ENCODE results near the gene FAM53A. TPM values are rescaled to one million over a fixed set of nuclear protein-coding genes. Genes with fewer than 3 reads are reported as not detected.

Gene FAM53A
- polyA plus RNA-seq, 2 of the 4 experiments (the other 2 are of a cell fraction) = 0.87 to 1.2 TPM

DNA sequence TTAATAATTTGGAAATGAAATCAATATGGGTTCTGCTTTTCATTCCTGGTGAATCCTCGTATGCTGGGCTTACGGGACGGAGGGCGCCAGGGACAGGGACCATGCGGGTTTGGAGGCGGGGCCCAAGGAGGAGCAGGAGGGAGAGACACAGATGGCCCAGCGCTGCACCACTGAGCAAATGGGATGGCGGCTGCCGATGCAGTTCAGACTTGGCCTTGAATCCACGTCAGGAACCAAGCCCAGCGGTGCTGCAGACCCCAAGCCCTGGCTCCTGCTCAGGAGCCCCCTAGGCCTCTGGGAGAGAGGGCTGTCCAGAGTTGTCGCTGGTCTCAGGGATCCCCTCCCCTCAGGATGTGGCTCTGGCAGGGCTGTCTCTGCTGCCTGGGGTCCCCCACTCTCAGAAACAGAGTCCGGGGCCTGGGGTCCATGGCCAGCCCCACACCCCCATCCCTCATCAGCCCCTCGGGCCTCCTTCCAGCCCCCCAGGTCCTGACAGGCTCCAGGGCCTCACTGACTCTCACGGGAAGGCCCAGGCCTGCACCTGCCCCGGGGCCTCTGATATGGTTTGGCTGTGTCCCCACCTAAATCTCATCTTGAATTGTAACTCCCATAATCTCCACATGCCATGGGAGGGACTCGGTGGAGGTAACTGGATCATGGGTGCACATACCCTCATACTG lies 75.2 kb downstream of the FAM53A start:
- POLR2A ChIA-PET = no interaction called here
- no peak overlapping the region for H3K4me2 ChIP-seq
- TF ChIP-seq FOSB (CRISPR knock-in tag; IDR thresholded peaks at IDR 0.05) (no peak), KDM1A (IDR thresholded peaks at IDR 0.05; ENCODE audit: low read depth) (no peak), EHMT2 (IDR thresholded peaks at IDR 0.05; ENCODE audit: low read depth) (no peak), FOSL2 (IDR thresholded peaks at IDR 0.05) (no peak), FOSL2 (CRISPR knock-in tag; IDR thresholded peaks at IDR 0.05) (no peak), ZC3H11A (IDR thresholded peaks at IDR 0.05) (no peak), TP53 (CRISPR knock-in tag; IDR thresholded peaks at IDR 0.05) (no peak), MAFK (IDR thresholded peaks at IDR 0.05; ENCODE audit: partially characterized antibody) (no peak), SREBF2 (IDR thresholded peaks at IDR 0.05) (no peak), ESRRA (IDR thresholded peaks at IDR 0.05; ENCODE audit: borderline replicate concordance, low read length) (no peak)
- TF ChIP-seq, protein P1, sequence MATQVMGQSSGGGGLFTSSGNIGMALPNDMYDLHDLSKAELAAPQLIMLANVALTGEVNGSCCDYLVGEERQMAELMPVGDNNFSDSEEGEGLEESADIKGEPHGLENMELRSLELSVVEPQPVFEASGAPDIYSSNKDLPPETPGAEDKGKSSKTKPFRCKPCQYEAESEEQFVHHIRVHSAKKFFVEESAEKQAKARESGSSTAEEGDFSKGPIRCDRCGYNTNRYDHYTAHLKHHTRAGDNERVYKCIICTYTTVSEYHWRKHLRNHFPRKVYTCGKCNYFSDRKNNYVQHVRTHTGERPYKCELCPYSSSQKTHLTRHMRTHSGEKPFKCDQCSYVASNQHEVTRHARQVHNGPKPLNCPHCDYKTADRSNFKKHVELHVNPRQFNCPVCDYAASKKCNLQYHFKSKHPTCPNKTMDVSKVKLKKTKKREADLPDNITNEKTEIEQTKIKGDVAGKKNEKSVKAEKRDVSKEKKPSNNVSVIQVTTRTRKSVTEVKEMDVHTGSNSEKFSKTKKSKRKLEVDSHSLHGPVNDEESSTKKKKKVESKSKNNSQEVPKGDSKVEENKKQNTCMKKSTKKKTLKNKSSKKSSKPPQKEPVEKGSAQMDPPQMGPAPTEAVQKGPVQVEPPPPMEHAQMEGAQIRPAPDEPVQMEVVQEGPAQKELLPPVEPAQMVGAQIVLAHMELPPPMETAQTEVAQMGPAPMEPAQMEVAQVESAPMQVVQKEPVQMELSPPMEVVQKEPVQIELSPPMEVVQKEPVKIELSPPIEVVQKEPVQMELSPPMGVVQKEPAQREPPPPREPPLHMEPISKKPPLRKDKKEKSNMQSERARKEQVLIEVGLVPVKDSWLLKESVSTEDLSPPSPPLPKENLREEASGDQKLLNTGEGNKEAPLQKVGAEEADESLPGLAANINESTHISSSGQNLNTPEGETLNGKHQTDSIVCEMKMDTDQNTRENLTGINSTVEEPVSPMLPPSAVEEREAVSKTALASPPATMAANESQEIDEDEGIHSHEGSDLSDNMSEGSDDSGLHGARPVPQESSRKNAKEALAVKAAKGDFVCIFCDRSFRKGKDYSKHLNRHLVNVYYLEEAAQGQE (IDR thresholded peaks at IDR 0.05) = no peak
- TF ChIP-seq, protein P2, sequence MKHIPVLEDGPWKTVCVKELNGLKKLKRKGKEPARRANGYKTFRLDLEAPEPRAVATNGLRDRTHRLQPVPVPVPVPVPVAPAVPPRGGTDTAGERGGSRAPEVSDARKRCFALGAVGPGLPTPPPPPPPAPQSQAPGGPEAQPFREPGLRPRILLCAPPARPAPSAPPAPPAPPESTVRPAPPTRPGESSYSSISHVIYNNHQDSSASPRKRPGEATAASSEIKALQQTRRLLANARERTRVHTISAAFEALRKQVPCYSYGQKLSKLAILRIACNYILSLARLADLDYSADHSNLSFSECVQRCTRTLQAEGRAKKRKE (CRISPR knock-in tag; IDR thresholded peaks at IDR 0.05; ENCODE audit: low read depth) = no peak
- H3K4me1 ChIP-seq = peaks cover 4% of the 10 kb centered on the region; the same call in 1 of the 3 replicates
- DNase-seq (ENCODE audit: low read depth in 1 of 2, low spot score in 1 of 2) (no peak), ATAC-seq (no peak), FAIRE-seq (no peak)
- WGBS (ENCODE audit: missing lambda C conversion rate) = 84% methylated on average over 7 of the region's 17 CpGs
- CTCF ChIA-PET = interaction anchor here (1.0 kb wide), 2 partner anchors 20 to 60 kb away, joined by 3 read pairs; no protein-coding TSS in a partner anchor
- no peaks in the 10 kb centered on the region for H3K9me3 ChIP-seq
- no peak overlapping the region for H3K4me3 ChIP-seq
- H3K27ac ChIP-seq = no peak overlapping the region

DNA sequence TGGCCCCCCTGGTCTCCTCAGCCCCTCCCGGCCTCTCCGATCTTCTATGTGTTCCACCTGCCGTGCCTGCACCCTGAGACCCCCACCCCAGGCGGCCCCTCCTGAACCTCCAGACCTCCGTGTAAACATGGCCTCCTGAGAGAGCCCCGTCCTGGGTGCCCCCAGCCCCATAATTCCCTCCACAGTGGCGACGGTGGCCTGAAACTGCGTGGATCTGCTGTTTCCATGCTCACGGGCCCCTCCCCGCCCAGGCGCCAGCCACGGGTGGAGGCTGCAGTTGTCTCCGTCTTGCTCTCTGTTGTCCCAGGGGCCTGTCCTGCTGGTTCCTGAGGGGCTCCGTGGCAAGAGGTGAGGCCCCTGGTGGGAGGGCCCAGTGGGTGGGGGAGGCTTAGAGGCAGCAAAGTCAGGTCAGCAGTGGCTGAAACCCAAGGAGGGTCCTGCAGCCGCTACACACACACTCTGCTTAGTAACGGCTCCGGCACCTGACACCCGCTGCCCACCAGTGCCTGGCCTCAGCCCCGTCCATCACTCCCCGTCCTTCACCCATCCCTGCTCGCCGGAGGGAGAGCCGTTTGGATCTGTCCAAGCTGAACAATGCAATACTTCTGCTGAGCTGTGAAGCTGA lies 75.8 kb downstream of the FAM53A start:
- FAIRE-seq = no peak
- POLR2A ChIA-PET = no interaction called here
- no peak for TF ChIP-seq POLR2A (IDR thresholded peaks at IDR 0.05; ENCODE audit: low read length)
- no peak for TF ChIP-seq POLR2AphosphoS2 (conservative IDR thresholded peaks at IDR 0.05; ENCODE audit: low read length)
- TF ChIP-seq, protein P3, sequence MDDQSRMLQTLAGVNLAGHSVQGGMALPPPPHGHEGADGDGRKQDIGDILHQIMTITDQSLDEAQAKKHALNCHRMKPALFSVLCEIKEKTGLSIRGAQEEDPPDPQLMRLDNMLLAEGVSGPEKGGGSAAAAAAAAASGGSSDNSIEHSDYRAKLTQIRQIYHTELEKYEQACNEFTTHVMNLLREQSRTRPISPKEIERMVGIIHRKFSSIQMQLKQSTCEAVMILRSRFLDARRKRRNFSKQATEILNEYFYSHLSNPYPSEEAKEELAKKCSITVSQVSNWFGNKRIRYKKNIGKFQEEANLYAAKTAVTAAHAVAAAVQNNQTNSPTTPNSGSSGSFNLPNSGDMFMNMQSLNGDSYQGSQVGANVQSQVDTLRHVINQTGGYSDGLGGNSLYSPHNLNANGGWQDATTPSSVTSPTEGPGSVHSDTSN (IDR thresholded peaks at IDR 0.05) = no peak
- no peak for TF ChIP-seq SREBF2 (IDR thresholded peaks at IDR 0.05)
- no peak for TF ChIP-seq NR3C1 (IDR thresholded peaks at IDR 0.05)
- TF ChIP-seq, protein P4, sequence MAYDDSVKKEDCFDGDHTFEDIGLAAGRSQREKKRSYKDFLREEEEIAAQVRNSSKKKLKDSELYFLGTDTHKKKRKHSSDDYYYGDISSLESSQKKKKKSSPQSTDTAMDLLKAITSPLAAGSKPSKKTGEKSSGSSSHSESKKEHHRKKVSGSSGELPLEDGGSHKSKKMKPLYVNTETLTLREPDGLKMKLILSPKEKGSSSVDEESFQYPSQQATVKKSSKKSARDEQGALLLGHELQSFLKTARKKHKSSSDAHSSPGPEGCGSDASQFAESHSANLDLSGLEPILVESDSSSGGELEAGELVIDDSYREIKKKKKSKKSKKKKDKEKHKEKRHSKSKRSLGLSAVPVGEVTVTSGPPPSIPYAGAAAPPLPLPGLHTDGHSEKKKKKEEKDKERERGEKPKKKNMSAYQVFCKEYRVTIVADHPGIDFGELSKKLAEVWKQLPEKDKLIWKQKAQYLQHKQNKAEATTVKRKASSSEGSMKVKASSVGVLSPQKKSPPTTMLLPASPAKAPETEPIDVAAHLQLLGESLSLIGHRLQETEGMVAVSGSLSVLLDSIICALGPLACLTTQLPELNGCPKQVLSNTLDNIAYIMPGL (CRISPR knock-in tag; IDR thresholded peaks at IDR 0.05; ENCODE audit: borderline replicate concordance) = no peak
- TF ChIP-seq HOXA7 (CRISPR knock-in tag; IDR thresholded peaks at IDR 0.05) = no peak
- TF ChIP-seq FOSB (CRISPR knock-in tag; IDR thresholded peaks at IDR 0.05) = no peak
- TF ChIP-seq FOSL2 (IDR thresholded peaks at IDR 0.05) = no peak
- TF ChIP-seq FOSL2 (CRISPR knock-in tag; IDR thresholded peaks at IDR 0.05) = no peak
- TF ChIP-seq RCOR1 (IDR thresholded peaks at IDR 0.05; ENCODE audit: low read depth, low read length) = no peak
- TF ChIP-seq NFE2L2 (conservative IDR thresholded peaks at IDR 0.05; ENCODE audit: low read length) = no peak
- no peak for TF ChIP-seq JUN (IDR thresholded peaks at IDR 0.05)
- TF ChIP-seq, protein P5, sequence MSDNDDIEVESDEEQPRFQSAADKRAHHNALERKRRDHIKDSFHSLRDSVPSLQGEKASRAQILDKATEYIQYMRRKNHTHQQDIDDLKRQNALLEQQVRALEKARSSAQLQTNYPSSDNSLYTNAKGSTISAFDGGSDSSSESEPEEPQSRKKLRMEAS (IDR thresholded peaks at IDR 0.05) = no peak
- TF ChIP-seq HDAC2 (IDR thresholded peaks at IDR 0.05) = no peak
- TF ChIP-seq, protein P6, sequence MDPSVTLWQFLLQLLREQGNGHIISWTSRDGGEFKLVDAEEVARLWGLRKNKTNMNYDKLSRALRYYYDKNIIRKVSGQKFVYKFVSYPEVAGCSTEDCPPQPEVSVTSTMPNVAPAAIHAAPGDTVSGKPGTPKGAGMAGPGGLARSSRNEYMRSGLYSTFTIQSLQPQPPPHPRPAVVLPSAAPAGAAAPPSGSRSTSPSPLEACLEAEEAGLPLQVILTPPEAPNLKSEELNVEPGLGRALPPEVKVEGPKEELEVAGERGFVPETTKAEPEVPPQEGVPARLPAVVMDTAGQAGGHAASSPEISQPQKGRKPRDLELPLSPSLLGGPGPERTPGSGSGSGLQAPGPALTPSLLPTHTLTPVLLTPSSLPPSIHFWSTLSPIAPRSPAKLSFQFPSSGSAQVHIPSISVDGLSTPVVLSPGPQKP (IDR thresholded peaks at IDR 0.05; ENCODE audit: low read depth, low read length) = no peak
- no peak for TF ChIP-seq CBX8 (IDR thresholded peaks at IDR 0.05)
- no peak for TF ChIP-seq KDM1A (IDR thresholded peaks at IDR 0.05; ENCODE audit: low read depth)
- TF ChIP-seq ZFP36 (IDR thresholded peaks at IDR 0.05; ENCODE audit: borderline replicate concordance, partially characterized antibody) = no peak
- no peak for TF ChIP-seq TFCP2L1 (CRISPR knock-in tag; IDR thresholded peaks at IDR 0.05)

More for the DNA sequence above, 75.8 kb downstream of the FAM53A start:
- Histone ChIP-seq H3K4me3 (no peak overlapping the region), H3K9me3 (no peaks in the 10 kb centered on the region), H3K4me1 (peaks cover 10% of the 10 kb centered on the region; the same call in 1 of the 3 replicates), H3K4me2 (no peak overlapping the region), H3K27ac (no peak overlapping the region)
- 84% methylated on average over 10 of the region's 24 CpGs for WGBS (ENCODE audit: missing lambda C conversion rate)
- CTCF ChIA-PET = no interaction called here
- no peak for ATAC-seq
- DNase-seq (ENCODE audit: low read depth in 1 of 2, low spot score in 1 of 2) = no peak

Measured in A549 (cell line).